VCaP (cell line): ENCODE results near the gene P2RY11.

ENCODE experiments used
- H3K27ac ChIP-seq: fragments of 450-650 bp; 2 replicates; pipeline ENCODE4 v1.5.1; 2017
- CTCF ChIP-seq: fragments of 450-650 bp; conservative IDR thresholded peaks from 2 replicates; pipeline ENCODE4 v1.5.1; 2017; ENCODE audit warnings: mild to moderate bottlenecking, moderate library complexity

The P2RY11 gene

GRCh38 chr19:10111405-10111811 lies at the start of gene P2RY11:
P2RY11 (plus strand) TSS chr19:10111693; CDS start chr19:10111722, 29 bp downstream.
- TF ChIP-seq CTCF: no peak
- H3K27ac ChIP-seq: no peak within 1 kb of the TSS

GRCh38 chr19:10061717-10062310 lies 49.7 kb upstream of the P2RY11 start:
- TF ChIP-seq CTCF: no peak
- H3K27ac ChIP-seq: no peak overlapping the region

GRCh38 chr19:10068205-10068604 lies 43.3 kb upstream of the P2RY11 start:
- TF ChIP-seq CTCF: no peak
- H3K27ac ChIP-seq: no peak overlapping the region

GRCh38 chr19:10069046-10069445 lies 42.4 kb upstream of the P2RY11 start:
- TF ChIP-seq CTCF: no peak

GRCh38 chr19:10070730-10071446 lies 40.6 kb upstream of the P2RY11 start:
- no peak overlapping the region for H3K27ac ChIP-seq
- no peak for TF ChIP-seq CTCF

More at GRCh38 chr19:10069046-10069445, 42.4 kb upstream of the P2RY11 start:
- H3K27ac ChIP-seq: no peak overlapping the region

GRCh38 chr19:10074153-10074552 lies 37.3 kb upstream of the P2RY11 start:
- H3K27ac ChIP-seq: no peak overlapping the region
- no peak for TF ChIP-seq CTCF

GRCh38 chr19:10076535-10076934 lies 35.0 kb upstream of the P2RY11 start:
- no peak overlapping the region for H3K27ac ChIP-seq
- TF ChIP-seq CTCF: no peak
